Neural cell (in vitro differentiated cells): ENCODE results near the gene CSMD2. TPM values are rescaled to one million over a fixed set of nuclear protein-coding genes. Genes with fewer than 3 reads are reported as not detected.

Source experiments
- H2AFZ ChIP-seq: fragments of 200-600, 300-800 bp; sonication (generic), shearing (Covaris generic); 2 replicates; pipeline ENCODE4 v1.6.0; 2014; ENCODE audit warnings: low read depth, mild to moderate bottlenecking, antibody characterized with exemption, low read length, moderate library complexity
- H3F3A ChIP-seq: fragments of 200-600 bp; shearing (Covaris generic); 2 replicates; pipeline ENCODE4 v1.6.1; 2016; ENCODE audit warnings: mild to moderate bottlenecking, moderate library complexity, mixed read lengths, antibody characterized with exemption, low read length; ENCODE audit not compliant: insufficient read depth, poor library complexity, severe bottlenecking
- H3K27ac ChIP-seq: fragments of 200-600, 300-800 bp; sonication (generic), shearing (Covaris generic); 2 replicates; pipeline ENCODE4 v1.5.1; 2014; ENCODE audit warnings: mild to moderate bottlenecking, low read length, moderate library complexity
- H3K27me3 ChIP-seq: fragments of 300-800, 200-600 bp; sonication (generic), shearing (Covaris generic); 2 replicates; pipeline ENCODE4 v1.6.0; 2014; ENCODE audit warnings: mild to moderate bottlenecking, low read depth, low read length, moderate library complexity; ENCODE audit not compliant: insufficient read depth
- H3K36me3 ChIP-seq: fragments of 300-800, 200-600 bp; sonication (generic), shearing (Covaris generic); 2 replicates; pipeline ENCODE4 v1.5.1; 2014; ENCODE audit warnings: mild to moderate bottlenecking, antibody characterized with exemption, low read length, moderate library complexity; ENCODE audit not compliant: insufficient read depth
- H3K4me2 ChIP-seq: fragments of 300-800, 200-600 bp; sonication (generic), shearing (Covaris generic); 2 replicates; pipeline ENCODE4 v1.6.0; 2014; ENCODE audit warnings: mild to moderate bottlenecking, low read length
- H3K4me3 ChIP-seq: fragments of 300-800, 200-600 bp; sonication (generic), shearing (Covaris generic); 2 replicates; pipeline ENCODE4 v1.5.1; 2014; ENCODE audit warnings: mild to moderate bottlenecking, low read length, moderate library complexity
- H3K79me2 ChIP-seq: fragments of 200-600 bp; shearing (Covaris generic); replicated peaks from 2 replicates; pipeline ENCODE4 v1.6.0; 2014; ENCODE audit warnings: mild to moderate bottlenecking, low read length, moderate library complexity; ENCODE audit not compliant: insufficient read depth
- H3K9ac ChIP-seq: fragments of 300-800, 200-600 bp; sonication (generic), shearing (Covaris generic); 2 replicates; pipeline ENCODE4 v1.6.1; 2016; ENCODE audit warnings: mild to moderate bottlenecking, low read length, mixed read lengths
- H3K9me2 ChIP-seq: fragments of 200-600 bp; shearing (Covaris generic); 2 replicates; pipeline ENCODE4 v1.6.1; 2016; ENCODE audit warnings: mild to moderate bottlenecking, low read length, mixed read lengths; ENCODE audit not compliant: insufficient read depth
- H3K9me3 ChIP-seq: fragments of 200-600, 300-800 bp; sonication (generic), shearing (Covaris generic); 2 replicates; pipeline ENCODE4 v1.6.1; 2016; ENCODE audit warnings: mild to moderate bottlenecking, mixed run types, low read length, moderate library complexity, mixed read lengths
- H4K20me1 ChIP-seq: fragments of 200-600 bp; shearing (Covaris generic); 2 replicates; pipeline ENCODE4 v1.6.1; 2016; ENCODE audit warnings: mild to moderate bottlenecking, mixed run types; ENCODE audit not compliant: insufficient read depth
- EP300 ChIP-seq: fragments of 450-650 bp; conservative IDR thresholded peaks from 2 replicates; pipeline ENCODE4 v1.6.1; 2014; ENCODE audit warnings: antibody characterized with exemption, mild to moderate bottlenecking, moderate library complexity; ENCODE audit not compliant: poor library complexity, severe bottlenecking
- EZH2 ChIP-seq: fragments of 200-600, 300-800 bp; shearing (Covaris generic), sonication (generic); IDR thresholded peaks from 2 replicates; pipeline ENCODE4 v1.6.1; 2014; ENCODE audit warnings: antibody characterized with exemption, low read length, borderline replicate concordance, mild to moderate bottlenecking; ENCODE audit not compliant: insufficient read depth, poor library complexity, severe bottlenecking
- MXI1 ChIP-seq: fragments of 450-650 bp; conservative IDR thresholded peaks from 2 replicates; pipeline ENCODE4 v1.6.1; 2014; ENCODE audit warnings: antibody characterized with exemption, mild to moderate bottlenecking; ENCODE audit not compliant: poor library complexity, severe bottlenecking
- POLR2AphosphoS5 ChIP-seq: IDR thresholded peaks from 2 replicates; pipeline ENCODE4 v1.6.1; 2012
- RAD21 ChIP-seq: fragments of 450-650 bp; conservative IDR thresholded peaks from 2 replicates; pipeline ENCODE4 v1.6.1; 2014; ENCODE audit warnings: antibody characterized with exemption, mild to moderate bottlenecking, moderate library complexity
- SMC3 ChIP-seq: fragments of 450-650 bp; conservative IDR thresholded peaks from 2 replicates; pipeline ENCODE4 v1.6.1; 2014; ENCODE audit warnings: antibody characterized with exemption, mild to moderate bottlenecking, moderate library complexity; ENCODE audit not compliant: poor library complexity
- TAF1 ChIP-seq: IDR thresholded peaks from 2 replicates; pipeline ENCODE4 v1.6.1; 2012; ENCODE audit warnings: low read depth
- polyA plus RNA-seq: library from polyadenylated mRNA; depleted of rRNA; stranded (reverse); fragments of >200 nt; gene quantifications from 2 replicates; pipeline ENCODE4 v1.2.3, GENCODE V29; 2014
- TF ChIP-seq, protein P1 (sequence below): fragments of 450-650 bp; IDR thresholded peaks from 2 replicates; pipeline ENCODE4 v1.5.1; 2014; ENCODE audit warnings: antibody characterized with exemption, mild to moderate bottlenecking, moderate library complexity; ENCODE audit not compliant: poor library complexity, severe bottlenecking
- TF ChIP-seq, protein P2 (sequence below): IDR thresholded peaks from 2 replicates; pipeline ENCODE4 v1.6.1; 2012; ENCODE audit warnings: borderline replicate concordance

CSMD2 gene
- polyA plus RNA-seq, 1 donor from 2014 or later: 9.6 TPM

DNA sequence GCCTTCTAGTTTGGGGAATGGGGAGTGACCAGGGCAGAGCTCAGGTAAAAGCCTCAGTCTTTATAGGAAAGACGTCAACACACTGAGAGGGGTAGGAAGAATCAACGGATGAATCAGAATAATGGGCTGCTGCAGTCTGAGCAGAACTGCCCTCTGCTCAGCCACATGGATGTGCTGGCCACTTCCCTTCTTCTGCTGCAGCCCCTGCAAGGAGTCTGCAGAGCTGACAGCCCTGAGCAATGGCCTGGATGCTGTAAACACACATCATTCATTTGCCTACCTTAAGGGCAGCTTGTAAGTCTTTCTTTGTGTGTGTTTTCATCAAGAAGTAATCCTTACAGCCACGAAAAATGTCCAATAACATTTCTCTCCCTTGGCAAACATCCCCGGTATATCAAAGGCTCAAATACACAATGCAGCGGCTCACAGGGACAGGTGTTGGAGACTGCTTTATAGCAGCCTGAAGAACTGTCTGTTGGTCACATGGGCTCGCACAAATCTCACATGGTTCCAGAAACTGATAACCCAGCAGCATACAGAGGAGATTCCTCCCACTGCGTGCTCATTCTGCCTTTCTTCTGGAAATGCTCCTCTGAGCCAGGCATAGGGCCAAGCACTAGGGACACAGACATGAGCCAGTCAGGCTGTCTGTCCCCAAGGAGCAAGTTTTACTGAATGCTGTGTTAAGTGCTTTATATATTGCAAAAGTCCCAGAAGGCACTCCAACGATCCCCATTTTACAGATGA is 191.1 kb downstream of the CSMD2 start:
- Histone ChIP-seq H3K27me3 (no peaks in the 10 kb centered on the region), H3K27ac (no peak overlapping the region), H3K79me2 (no peaks in the 10 kb centered on the region), H3K9ac (no peak overlapping the region), H3K4me3 (no peak overlapping the region), H4K20me1 (no peaks in the 10 kb centered on the region), H3K36me3 (no peaks in the 10 kb centered on the region), H3F3A (no peaks in the 10 kb centered on the region), H3K9me3 (no peaks in the 10 kb centered on the region), H2AFZ (no peak overlapping the region), H3K9me2 (no peaks in the 10 kb centered on the region), H3K4me2 (no peak overlapping the region)
- TF ChIP-seq POLR2AphosphoS5 (no peak), TAF1 (no peak)
- TF ChIP-seq, protein P1, sequence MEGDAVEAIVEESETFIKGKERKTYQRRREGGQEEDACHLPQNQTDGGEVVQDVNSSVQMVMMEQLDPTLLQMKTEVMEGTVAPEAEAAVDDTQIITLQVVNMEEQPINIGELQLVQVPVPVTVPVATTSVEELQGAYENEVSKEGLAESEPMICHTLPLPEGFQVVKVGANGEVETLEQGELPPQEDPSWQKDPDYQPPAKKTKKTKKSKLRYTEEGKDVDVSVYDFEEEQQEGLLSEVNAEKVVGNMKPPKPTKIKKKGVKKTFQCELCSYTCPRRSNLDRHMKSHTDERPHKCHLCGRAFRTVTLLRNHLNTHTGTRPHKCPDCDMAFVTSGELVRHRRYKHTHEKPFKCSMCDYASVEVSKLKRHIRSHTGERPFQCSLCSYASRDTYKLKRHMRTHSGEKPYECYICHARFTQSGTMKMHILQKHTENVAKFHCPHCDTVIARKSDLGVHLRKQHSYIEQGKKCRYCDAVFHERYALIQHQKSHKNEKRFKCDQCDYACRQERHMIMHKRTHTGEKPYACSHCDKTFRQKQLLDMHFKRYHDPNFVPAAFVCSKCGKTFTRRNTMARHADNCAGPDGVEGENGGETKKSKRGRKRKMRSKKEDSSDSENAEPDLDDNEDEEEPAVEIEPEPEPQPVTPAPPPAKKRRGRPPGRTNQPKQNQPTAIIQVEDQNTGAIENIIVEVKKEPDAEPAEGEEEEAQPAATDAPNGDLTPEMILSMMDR: no peak

DNA sequence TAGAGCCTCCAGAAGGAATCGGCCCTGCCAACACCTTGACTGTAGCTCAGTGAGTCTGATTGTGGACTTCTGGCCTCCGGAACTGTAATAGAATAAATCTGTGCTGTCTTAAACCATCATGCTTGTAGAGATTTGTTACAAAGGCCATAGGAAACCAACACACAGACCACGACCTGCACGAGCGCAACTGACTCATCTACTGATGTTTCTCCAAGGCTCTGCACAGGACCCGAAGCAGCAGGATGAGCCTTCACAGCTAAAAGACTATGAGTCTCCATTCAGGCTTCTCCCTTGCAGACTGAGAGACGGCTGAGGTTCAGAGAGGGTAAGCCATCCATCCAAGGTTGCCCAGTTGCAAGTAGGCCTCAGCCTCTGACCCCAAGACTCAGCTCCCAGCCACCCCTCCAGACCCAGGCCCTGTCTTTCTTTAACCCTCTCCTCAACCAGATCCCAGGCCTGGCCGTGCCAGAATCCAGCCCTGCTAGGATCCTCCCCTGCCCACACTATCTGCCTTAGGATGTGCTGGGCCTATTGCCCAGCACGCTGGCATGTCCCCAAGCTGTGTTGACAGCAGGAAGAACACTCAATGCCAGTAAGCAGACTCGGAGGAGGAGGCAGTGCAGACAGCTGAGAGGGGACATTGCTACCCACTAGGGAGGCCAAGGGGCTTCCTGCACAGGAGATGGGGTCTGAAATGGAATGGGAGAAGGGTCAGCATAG is 192.2 kb downstream of the CSMD2 start:
- no peaks in the 10 kb centered on the region for H3K36me3 ChIP-seq
- H2AFZ ChIP-seq: no peak overlapping the region
- H3K4me3 ChIP-seq: no peak overlapping the region
- no peak overlapping the region for H3K27ac ChIP-seq
- H3K9me2 ChIP-seq: no peaks in the 10 kb centered on the region
- no peaks in the 10 kb centered on the region for H3K27me3 ChIP-seq
- H4K20me1 ChIP-seq: no peaks in the 10 kb centered on the region
- H3K9ac ChIP-seq: no peak overlapping the region
- H3K79me2 ChIP-seq: no peaks in the 10 kb centered on the region
- no peak for TF ChIP-seq EP300
- no peaks in the 10 kb centered on the region for H3F3A ChIP-seq
- no peaks in the 10 kb centered on the region for H3K9me3 ChIP-seq
- no peak overlapping the region for H3K4me2 ChIP-seq

DNA sequence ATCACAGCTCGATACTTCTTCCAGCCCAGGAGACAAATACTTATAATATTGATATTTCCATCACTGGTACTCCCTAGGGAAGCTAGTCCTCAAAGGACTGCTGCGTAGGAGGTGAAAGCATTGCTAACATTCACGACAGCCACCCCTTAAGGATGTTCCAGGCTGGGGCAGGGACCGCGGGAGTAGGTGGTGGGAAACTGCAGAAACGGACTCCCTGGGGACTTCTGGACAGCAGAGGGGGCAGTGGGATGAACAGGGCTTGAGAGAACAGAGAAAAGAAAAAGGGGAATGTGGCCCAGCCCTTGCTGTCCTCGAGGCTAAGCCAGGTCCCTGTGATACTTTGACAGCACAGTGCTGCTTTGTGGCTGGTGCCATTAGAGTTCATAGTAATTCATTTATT is 193.1 kb downstream of the CSMD2 start:
- no peaks in the 10 kb centered on the region for H3K9me2 ChIP-seq
- no peaks in the 10 kb centered on the region for H3K9me3 ChIP-seq
- no peak overlapping the region for H3K4me2 ChIP-seq
- TF ChIP-seq POLR2AphosphoS5 (no peak), RAD21 (no peak), TAF1 (no peak), EP300 (no peak), EZH2 (no peak), MXI1 (no peak), SMC3 (no peak)
- TF ChIP-seq, protein P1: no peak
- TF ChIP-seq, protein P2, sequence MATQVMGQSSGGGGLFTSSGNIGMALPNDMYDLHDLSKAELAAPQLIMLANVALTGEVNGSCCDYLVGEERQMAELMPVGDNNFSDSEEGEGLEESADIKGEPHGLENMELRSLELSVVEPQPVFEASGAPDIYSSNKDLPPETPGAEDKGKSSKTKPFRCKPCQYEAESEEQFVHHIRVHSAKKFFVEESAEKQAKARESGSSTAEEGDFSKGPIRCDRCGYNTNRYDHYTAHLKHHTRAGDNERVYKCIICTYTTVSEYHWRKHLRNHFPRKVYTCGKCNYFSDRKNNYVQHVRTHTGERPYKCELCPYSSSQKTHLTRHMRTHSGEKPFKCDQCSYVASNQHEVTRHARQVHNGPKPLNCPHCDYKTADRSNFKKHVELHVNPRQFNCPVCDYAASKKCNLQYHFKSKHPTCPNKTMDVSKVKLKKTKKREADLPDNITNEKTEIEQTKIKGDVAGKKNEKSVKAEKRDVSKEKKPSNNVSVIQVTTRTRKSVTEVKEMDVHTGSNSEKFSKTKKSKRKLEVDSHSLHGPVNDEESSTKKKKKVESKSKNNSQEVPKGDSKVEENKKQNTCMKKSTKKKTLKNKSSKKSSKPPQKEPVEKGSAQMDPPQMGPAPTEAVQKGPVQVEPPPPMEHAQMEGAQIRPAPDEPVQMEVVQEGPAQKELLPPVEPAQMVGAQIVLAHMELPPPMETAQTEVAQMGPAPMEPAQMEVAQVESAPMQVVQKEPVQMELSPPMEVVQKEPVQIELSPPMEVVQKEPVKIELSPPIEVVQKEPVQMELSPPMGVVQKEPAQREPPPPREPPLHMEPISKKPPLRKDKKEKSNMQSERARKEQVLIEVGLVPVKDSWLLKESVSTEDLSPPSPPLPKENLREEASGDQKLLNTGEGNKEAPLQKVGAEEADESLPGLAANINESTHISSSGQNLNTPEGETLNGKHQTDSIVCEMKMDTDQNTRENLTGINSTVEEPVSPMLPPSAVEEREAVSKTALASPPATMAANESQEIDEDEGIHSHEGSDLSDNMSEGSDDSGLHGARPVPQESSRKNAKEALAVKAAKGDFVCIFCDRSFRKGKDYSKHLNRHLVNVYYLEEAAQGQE: no peak
- no peaks in the 10 kb centered on the region for H3K27me3 ChIP-seq
- H3K27ac ChIP-seq: no peak overlapping the region
- H3F3A ChIP-seq: no peaks in the 10 kb centered on the region
- H2AFZ ChIP-seq: no peak overlapping the region
- H3K9ac ChIP-seq: no peak overlapping the region
- H3K4me3 ChIP-seq: no peak overlapping the region
- no peaks in the 10 kb centered on the region for H4K20me1 ChIP-seq
- no peaks in the 10 kb centered on the region for H3K79me2 ChIP-seq
- no peaks in the 10 kb centered on the region for H3K36me3 ChIP-seq
